Liver (tissue), 9 donors: Measurements from ENCODE around the gene BLTP2. TPM values are rescaled to one million over a fixed set of nuclear protein-coding genes. Genes with fewer than 3 reads are reported as not detected.

ENCODE experiments used
- DNase-seq: peaks from one replicate; pipeline ENCODE4 v3.0.0-alpha.2; 2017; ENCODE audit warnings: low spot score
- H3K27ac ChIP-seq, 2 donors: one replicate each; pipeline ENCODE4 v1.7.0; 2013; ENCODE audit warnings: inconsistent platforms in 2 of 2, low read length in 2 of 2, control low read depth in 1 of 2, low read depth in 1 of 2, mild to moderate bottlenecking in 1 of 2
- H3K27me3 ChIP-seq, 4 donors: one replicate each; pipeline versions ENCODE4 v1.6.1 to v1.7.0; 2013; ENCODE audit warnings: low read length in 3 of 4, inconsistent platforms in 1 of 4, mild to moderate bottlenecking in 1 of 4, moderate library complexity in 1 of 4; ENCODE audit not compliant: control insufficient read depth in 4 of 4, insufficient read depth in 4 of 4
- H3K36me3 ChIP-seq, 4 donors: one replicate each; pipeline versions ENCODE4 v1.6.1 to v1.7.0; 2013; ENCODE audit warnings: low read length in 3 of 4, mild to moderate bottlenecking in 3 of 4, low read depth in 1 of 4, moderate library complexity in 1 of 4; ENCODE audit not compliant: control insufficient read depth in 4 of 4, insufficient read depth in 3 of 4
- H3K4me1 ChIP-seq, 4 donors: one replicate each; pipeline versions ENCODE4 v1.6.1 to v1.7.0; 2013; ENCODE audit warnings: low read length in 3 of 4, mild to moderate bottlenecking in 3 of 4, moderate library complexity in 1 of 4; ENCODE audit not compliant: control insufficient read depth in 4 of 4, insufficient read depth in 4 of 4
- H3K4me3 ChIP-seq, 3 donors: one replicate each; pipeline versions ENCODE4 v1.6.1 to v1.7.0; 2013; ENCODE audit warnings: low read length in 3 of 3, control low read depth in 1 of 3, low read depth in 1 of 3, mild to moderate bottlenecking in 1 of 3
- H3K9ac ChIP-seq, 2 donors: one replicate each; pipeline ENCODE4 v1.7.0; 2013; ENCODE audit warnings: low read length in 2 of 2, mild to moderate bottlenecking in 2 of 2, moderate library complexity in 2 of 2, control low read depth in 1 of 2, low read depth in 1 of 2
- H3K9me3 ChIP-seq, 4 donors: one replicate each; pipeline versions ENCODE4 v1.6.1 to v1.7.0; 2013; ENCODE audit warnings: low read length in 3 of 4; ENCODE audit not compliant: control insufficient read depth in 4 of 4
- EGR1 ChIP-seq, 2 donors: IDR thresholded peaks; 2 replicates each; pipeline ENCODE4 v1.6.1; 2016 to 2018; ENCODE audit warnings: antibody characterized with exemption in 2 of 2, low read depth in 2 of 2
- FOXA1 ChIP-seq: IDR thresholded peaks from 2 replicates; pipeline ENCODE4 v1.6.1; 2016; ENCODE audit warnings: antibody characterized with exemption
- FOXA2 ChIP-seq: IDR thresholded peaks from 2 replicates; pipeline ENCODE4 v1.6.1; 2016; ENCODE audit warnings: antibody characterized with exemption
- GABPA ChIP-seq, 2 donors: IDR thresholded peaks in 1 of 2; conservative IDR thresholded peaks in 1 of 2; 2 replicates each; pipeline ENCODE4 v1.6.1; 2016; ENCODE audit warnings: antibody characterized with exemption in 2 of 2, mild to moderate bottlenecking in 1 of 2, moderate library complexity in 1 of 2
- HNF4A ChIP-seq, 2 donors: conservative IDR thresholded peaks; 2 replicates each; pipeline ENCODE4 v1.6.1; 2016; ENCODE audit warnings: antibody characterized with exemption in 2 of 2, mild to moderate bottlenecking in 2 of 2
- HNF4G ChIP-seq: IDR thresholded peaks from 2 replicates; pipeline ENCODE4 v1.6.1; 2016; ENCODE audit warnings: antibody characterized with exemption
- JUND ChIP-seq, 2 donors: IDR thresholded peaks; 2 replicates each; pipeline ENCODE4 v1.6.1; 2016; ENCODE audit warnings: antibody characterized with exemption in 2 of 2
- MAX ChIP-seq: IDR thresholded peaks from 2 replicates; pipeline ENCODE4 v1.6.1; 2016; ENCODE audit warnings: antibody characterized with exemption
- NR2F2 ChIP-seq: IDR thresholded peaks from 2 replicates; pipeline ENCODE4 v1.6.1; 2016; ENCODE audit warnings: antibody characterized with exemption
- RAD21 ChIP-seq, 2 donors: IDR thresholded peaks; 2 replicates each; pipeline ENCODE4 v1.6.1; 2016; ENCODE audit warnings: antibody characterized with exemption in 2 of 2, mild to moderate bottlenecking in 2 of 2
- REST ChIP-seq: IDR thresholded peaks from 2 replicates; pipeline ENCODE4 v1.6.1; 2016; ENCODE audit warnings: antibody characterized with exemption, mild to moderate bottlenecking
- RXRA ChIP-seq, 2 donors: IDR thresholded peaks; 2 replicates each; pipeline ENCODE4 v1.6.1; 2017 to 2018; ENCODE audit warnings: antibody characterized with exemption in 2 of 2, mild to moderate bottlenecking in 1 of 2
- SP1 ChIP-seq: IDR thresholded peaks from 2 replicates; pipeline ENCODE4 v1.6.1; 2018; ENCODE audit warnings: antibody characterized with exemption, mild to moderate bottlenecking
- TAF1 ChIP-seq: conservative IDR thresholded peaks from 2 replicates; pipeline ENCODE4 v1.6.1; 2016; ENCODE audit warnings: antibody characterized with exemption, mild to moderate bottlenecking
- YY1 ChIP-seq: IDR thresholded peaks from 2 replicates; pipeline ENCODE4 v1.6.1; 2016; ENCODE audit warnings: antibody characterized with exemption, mild to moderate bottlenecking
- WGBS: extraction: QIAGEN DNeasy Blood & Tissue Kit; methylation state at CpG from one replicate; pipeline ENCODE4 v1.1.7; 2013; 5-methylcytosine and 5-hydroxymethylcytosine counted together
- polyA plus RNA-seq, 2 donors: library from polyadenylated mRNA; stranded (reverse) in 1 of 2; unstranded in 1 of 2; fragments of 200-250 nt in 1 of 2; fragments of >200 nt in 1 of 2; fragmentation: Nextera tagmentation in 1 of 2; extraction: Ambion mirVana in 1 of 2; gene quantifications; one replicate each; pipeline versions ENCODE4 v1.2.1 to v1.2.3, GENCODE V29; 2013 to 2015
- total RNA-seq, 2 donors: library from RNA; depleted of rRNA; stranded (reverse); fragments of >200 nt; gene quantifications; one replicate each; pipeline ENCODE4 v1.2.3, GENCODE V29; 2014
- TF ChIP-seq, protein P1 (sequence below): IDR thresholded peaks from 2 replicates; pipeline ENCODE4 v1.6.1; 2016; ENCODE audit warnings: antibody characterized with exemption
- TF ChIP-seq, protein P2 (sequence below): IDR thresholded peaks from 2 replicates; pipeline ENCODE4 v1.6.1; 2016; ENCODE audit warnings: antibody characterized with exemption
- TF ChIP-seq, protein P3 (sequence below): fragments of 150-350 bp; IDR thresholded peaks from 2 replicates; pipeline ENCODE4 v1.5.1; 2017; ENCODE audit warnings: improper control_type of control experiment, low read depth, low read length; ENCODE audit not compliant: missing input control
- donor health status: healthy.
- donor health status: healthy.
- donor health status: healthy.
- donor health status: healthy.
- donor health status: healthy.

Gene BLTP2
- total and polyA plus RNA-seq, 4 donors = 24.8 to 122 (median 34.9) TPM

DNA sequence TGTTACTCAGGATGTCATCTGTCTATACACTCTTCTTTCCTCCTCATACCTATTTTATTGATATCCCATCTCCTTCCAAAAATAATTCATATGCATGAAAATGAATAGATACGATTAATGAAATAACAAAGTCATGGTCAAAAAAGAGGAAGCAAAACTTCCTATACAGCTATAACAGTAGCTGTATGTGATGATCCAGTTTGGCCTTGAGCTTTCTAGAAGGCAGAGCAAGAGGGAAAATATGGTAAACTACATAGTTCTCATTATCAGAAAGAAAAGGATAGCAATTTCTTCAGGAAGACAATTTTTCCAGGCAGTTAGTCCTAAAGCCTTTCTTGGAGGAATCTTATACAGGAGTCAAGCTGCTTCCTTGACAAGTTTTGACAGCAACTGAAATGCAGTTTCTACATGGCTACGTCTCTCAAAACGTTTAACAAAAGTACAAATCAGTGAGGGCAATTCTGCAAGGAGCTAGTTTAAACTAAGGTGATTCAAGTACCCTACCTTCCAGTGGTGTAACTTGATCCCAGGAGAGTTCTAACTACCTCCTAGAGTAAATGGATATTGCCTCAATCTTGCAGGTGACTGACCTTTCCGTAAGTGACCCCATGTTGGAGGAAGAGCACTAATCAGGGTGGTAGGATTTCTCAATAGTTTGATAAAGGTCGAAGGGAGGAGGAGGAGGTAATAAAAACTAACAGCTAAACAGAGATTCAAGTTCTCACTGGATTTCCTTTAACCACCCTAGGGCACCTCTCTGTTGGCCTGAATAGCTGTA is 47.2 kb downstream of the BLTP2 start:
- Histone ChIP-seq H3K9me3 (no peaks in the 10 kb centered on the region), H3K4me3 (peak overlapping the region in 2 of 3 donors; percentile 61 to 85), H3K4me1 (peaks cover 6 to 25% (median 17%) of the 10 kb centered on the region in 4 donors), H3K27me3 (no peaks in the 10 kb centered on the region), H3K27ac (peak overlapping the region; percentile 94 to 97), H3K9ac (no peak overlapping the region), H3K36me3 (peaks cover 0 to 4% (median under 1%) of the 10 kb centered on the region in 4 donors)
- DNase-seq = no peak
- WGBS = 21% methylated on average over 5 of the region's 5 CpGs
- TF ChIP-seq, protein P1, sequence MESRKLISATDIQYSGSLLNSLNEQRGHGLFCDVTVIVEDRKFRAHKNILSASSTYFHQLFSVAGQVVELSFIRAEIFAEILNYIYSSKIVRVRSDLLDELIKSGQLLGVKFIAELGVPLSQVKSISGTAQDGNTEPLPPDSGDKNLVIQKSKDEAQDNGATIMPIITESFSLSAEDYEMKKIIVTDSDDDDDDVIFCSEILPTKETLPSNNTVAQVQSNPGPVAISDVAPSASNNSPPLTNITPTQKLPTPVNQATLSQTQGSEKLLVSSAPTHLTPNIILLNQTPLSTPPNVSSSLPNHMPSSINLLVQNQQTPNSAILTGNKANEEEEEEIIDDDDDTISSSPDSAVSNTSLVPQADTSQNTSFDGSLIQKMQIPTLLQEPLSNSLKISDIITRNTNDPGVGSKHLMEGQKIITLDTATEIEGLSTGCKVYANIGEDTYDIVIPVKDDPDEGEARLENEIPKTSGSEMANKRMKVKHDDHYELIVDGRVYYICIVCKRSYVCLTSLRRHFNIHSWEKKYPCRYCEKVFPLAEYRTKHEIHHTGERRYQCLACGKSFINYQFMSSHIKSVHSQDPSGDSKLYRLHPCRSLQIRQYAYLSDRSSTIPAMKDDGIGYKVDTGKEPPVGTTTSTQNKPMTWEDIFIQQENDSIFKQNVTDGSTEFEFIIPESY = peak; percentile 46
- TF ChIP-seq EGR1 (IDR thresholded peaks at IDR 0.05; ENCODE audit: low read depth in 2 of 2) (peak in 1 of 2 donors; percentile 73), RXRA (IDR thresholded peaks at IDR 0.05) (peak; percentile 98), JUND (IDR thresholded peaks at IDR 0.05) (peak; percentile 41 to 79), GABPA (IDR thresholded peaks at IDR 0.05 in 1 of 2, conservative IDR thresholded peaks at IDR 0.05 in 1 of 2) (no peak), YY1 (peak; percentile 75), HNF4A (conservative IDR thresholded peaks at IDR 0.05) (peak; percentile 84 to 85), REST (peak; percentile 57), RAD21 (IDR thresholded peaks at IDR 0.05) (peak; percentile 25 to 48), HNF4G (peak; percentile 42), FOXA2 (no peak), FOXA1 (peak; percentile 21), NR2F2 (peak; percentile 73), MAX (peak; percentile 83), SP1 (peak; percentile 83), TAF1 (no peak)
- TF ChIP-seq, protein P2, sequence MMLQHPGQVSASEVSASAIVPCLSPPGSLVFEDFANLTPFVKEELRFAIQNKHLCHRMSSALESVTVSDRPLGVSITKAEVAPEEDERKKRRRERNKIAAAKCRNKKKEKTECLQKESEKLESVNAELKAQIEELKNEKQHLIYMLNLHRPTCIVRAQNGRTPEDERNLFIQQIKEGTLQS = peak; percentile 48
- TF ChIP-seq, protein P3, sequence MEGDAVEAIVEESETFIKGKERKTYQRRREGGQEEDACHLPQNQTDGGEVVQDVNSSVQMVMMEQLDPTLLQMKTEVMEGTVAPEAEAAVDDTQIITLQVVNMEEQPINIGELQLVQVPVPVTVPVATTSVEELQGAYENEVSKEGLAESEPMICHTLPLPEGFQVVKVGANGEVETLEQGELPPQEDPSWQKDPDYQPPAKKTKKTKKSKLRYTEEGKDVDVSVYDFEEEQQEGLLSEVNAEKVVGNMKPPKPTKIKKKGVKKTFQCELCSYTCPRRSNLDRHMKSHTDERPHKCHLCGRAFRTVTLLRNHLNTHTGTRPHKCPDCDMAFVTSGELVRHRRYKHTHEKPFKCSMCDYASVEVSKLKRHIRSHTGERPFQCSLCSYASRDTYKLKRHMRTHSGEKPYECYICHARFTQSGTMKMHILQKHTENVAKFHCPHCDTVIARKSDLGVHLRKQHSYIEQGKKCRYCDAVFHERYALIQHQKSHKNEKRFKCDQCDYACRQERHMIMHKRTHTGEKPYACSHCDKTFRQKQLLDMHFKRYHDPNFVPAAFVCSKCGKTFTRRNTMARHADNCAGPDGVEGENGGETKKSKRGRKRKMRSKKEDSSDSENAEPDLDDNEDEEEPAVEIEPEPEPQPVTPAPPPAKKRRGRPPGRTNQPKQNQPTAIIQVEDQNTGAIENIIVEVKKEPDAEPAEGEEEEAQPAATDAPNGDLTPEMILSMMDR = no peak

Other genes with a start within 250 kb of the BLTP2 start
- 10 to 100 TPM; 13.6 to 47.9 TPM for gene SLC46A1, start 238.9 kb downstream of the BLTP2 start, total RNA-seq
- 10 to 100 TPM; 17.9 to 20.4 TPM for gene SLC46A1, start 238.9 kb downstream of the BLTP2 start, polyA plus RNA-seq
- gene SLC13A2, start 171.5 kb downstream of the BLTP2 start, total RNA-seq = under 1 TPM; 0.25 to 0.47 TPM
- under 1 TPM; 0.10 to 0.52 TPM for gene SLC13A2, start 171.5 kb downstream of the BLTP2 start, polyA plus RNA-seq
- not detected for gene FOXN1, start 138.8 kb downstream of the BLTP2 start, total RNA-seq
- not detected for gene FOXN1, start 138.8 kb downstream of the BLTP2 start, polyA plus RNA-seq
- gene UNC119, start 92.5 kb downstream of the BLTP2 start, total RNA-seq = 10 to 100 TPM; 14.0 to 20.0 TPM
- gene UNC119, start 92.5 kb downstream of the BLTP2 start, polyA plus RNA-seq = 10 to 100 TPM; 16.0 to 16.2 TPM
- 10 to 100 TPM; 12.4 to 29.5 TPM for gene PIGS, start 73.6 kb downstream of the BLTP2 start, total RNA-seq
- gene PIGS, start 73.6 kb downstream of the BLTP2 start, polyA plus RNA-seq = 10 to 100 TPM in 1 of 2 donors, 1 to 10 TPM in 1; 7.3 to 14.2 TPM
- 100 to 1,000 TPM; 104 to 131 TPM for gene ALDOC, start 68.3 kb downstream of the BLTP2 start, total RNA-seq
- 10 to 100 TPM; 40.1 to 85.1 TPM for gene ALDOC, start 68.3 kb downstream of the BLTP2 start, polyA plus RNA-seq
- gene SPAG5, start 46.1 kb downstream of the BLTP2 start, total RNA-seq = 10 to 100 TPM; 13.8 to 41.8 TPM
- gene SPAG5, start 46.1 kb downstream of the BLTP2 start, polyA plus RNA-seq = 10 to 100 TPM; 10.6 to 11.8 TPM
- 10 to 100 TPM in 1 of 2 donors, 1 to 10 TPM in 1; 1.8 to 14.5 TPM for gene RSKR, start 31.0 kb downstream of the BLTP2 start, total RNA-seq
- gene RSKR, start 31.0 kb downstream of the BLTP2 start, polyA plus RNA-seq = under 1 TPM; 0.63 to 0.67 TPM
- gene SDF2, start 16.7 kb upstream of the BLTP2 start, total RNA-seq = 10 to 100 TPM; 24.1 to 29.6 TPM
- 10 to 100 TPM; 26.3 to 38.9 TPM for gene SDF2, start 16.7 kb upstream of the BLTP2 start, polyA plus RNA-seq
- 10 to 100 TPM; 36.5 to 59.1 TPM for gene SUPT6H, start 17.0 kb upstream of the BLTP2 start, total RNA-seq
- gene SUPT6H, start 17.0 kb upstream of the BLTP2 start, polyA plus RNA-seq = 10 to 100 TPM; 10.6 to 24.1 TPM
- gene PROCA1, start 66.7 kb upstream of the BLTP2 start, total RNA-seq = under 1 TPM; 0.25 to 0.65 TPM
- gene PROCA1, start 66.7 kb upstream of the BLTP2 start, polyA plus RNA-seq = under 1 TPM; 0.16 to 0.44 TPM
- 10 to 100 TPM in 1 of 2 donors, 1 to 10 TPM in 1; 5.6 to 14.3 TPM for gene RAB34, start 72.7 kb upstream of the BLTP2 start, total RNA-seq
- 1 to 10 TPM; 4.5 to 9.6 TPM for gene RAB34, start 72.7 kb upstream of the BLTP2 start, polyA plus RNA-seq
- gene RPL23A, start 74.8 kb upstream of the BLTP2 start, total RNA-seq = 100 to 1,000 TPM; 106 to 189 TPM
- gene RPL23A, start 74.8 kb upstream of the BLTP2 start, polyA plus RNA-seq = 100 to 1,000 TPM; 484 to 507 TPM
- gene TLCD1, start 81.1 kb upstream of the BLTP2 start, total RNA-seq = 1 to 10 TPM; 4.4 to 7.9 TPM
- 1 to 10 TPM; 5.1 to 8.8 TPM for gene TLCD1, start 81.1 kb upstream of the BLTP2 start, polyA plus RNA-seq
- gene NEK8, start 83.6 kb upstream of the BLTP2 start, total RNA-seq = 1 to 10 TPM; 6.3 to 7.8 TPM
- gene NEK8, start 83.6 kb upstream of the BLTP2 start, polyA plus RNA-seq = 1 to 10 TPM; 1.7 to 2.7 TPM
- 10 to 100 TPM in 1 of 2 donors, 1 to 10 TPM in 1; 8.5 to 32.0 TPM for gene TRAF4, start 98.9 kb upstream of the BLTP2 start, total RNA-seq
- gene TRAF4, start 98.9 kb upstream of the BLTP2 start, polyA plus RNA-seq = 10 to 100 TPM; 16.2 to 31.5 TPM
- 1 to 10 TPM; 2.8 to 4.2 TPM for gene FAM222B, start 197.6 kb upstream of the BLTP2 start, total RNA-seq
- 1 to 10 TPM; 4.0 to 5.4 TPM for gene FAM222B, start 197.6 kb upstream of the BLTP2 start, polyA plus RNA-seq
- gene ERAL1, start 209.9 kb upstream of the BLTP2 start, total RNA-seq = 10 to 100 TPM; 17.3 to 30.8 TPM
- 10 to 100 TPM; 28.1 to 34.5 TPM for gene ERAL1, start 209.9 kb upstream of the BLTP2 start, polyA plus RNA-seq